HG03064 (cell line): Measurements from ENCODE around the gene GLRA3.
"Not testable (repeated sequence)": the region's sequence is repeated elsewhere in the genome, so short reads cannot be mapped to it uniquely, and the experiment has no call there.

Experiments used
- ATAC-seq: cut with Tn5 transposase; IDR thresholded peaks from one replicate; pipeline ENCODE4 v1.9.1; 2021; ENCODE audit warnings: low read depth; ENCODE audit not compliant: unreplicated experiment

GLRA3 gene

GRCh38 chr4:174828845-174829701, at the start of gene GLRA3:
Gene GLRA3 (minus strand): TSS chr4:174829247. CDS start chr4:174828811, 436 bp downstream.
- no peak for ATAC-seq

- no peak for ATAC-seq
Measured at GRCh38 chr4:174874898-174875297, 45.9 kb upstream of the GLRA3 start.

- no peak for ATAC-seq
Measured at GRCh38 chr4:174873931-174874330, 44.9 kb upstream of the GLRA3 start.

GRCh38 chr4:174873146-174873545, 44.1 kb upstream of the GLRA3 start:
- not testable (repeated sequence) for ATAC-seq

- no peak for ATAC-seq
Measured at GRCh38 chr4:174871407-174871806, 42.4 kb upstream of the GLRA3 start.

GRCh38 chr4:174870311-174870710, 41.3 kb upstream of the GLRA3 start:
- no peak for ATAC-seq

GRCh38 chr4:174869339-174869738, 40.3 kb upstream of the GLRA3 start:
- ATAC-seq = no peak

GRCh38 chr4:174867903-174868302, 38.9 kb upstream of the GLRA3 start:
- no peak for ATAC-seq

- no peak for ATAC-seq
Measured at GRCh38 chr4:174865418-174865985, 36.5 kb upstream of the GLRA3 start.

GRCh38 chr4:174864031-174864430, 35.0 kb upstream of the GLRA3 start:
- ATAC-seq = no peak

GRCh38 chr4:174860588-174860987, 31.5 kb upstream of the GLRA3 start:
- no peak for ATAC-seq

- ATAC-seq = no peak
Measured at GRCh38 chr4:174859904-174860303, 30.9 kb upstream of the GLRA3 start.

- no peak for ATAC-seq
Measured at GRCh38 chr4:174856926-174857800, 28.1 kb upstream of the GLRA3 start.

GRCh38 chr4:174855050-174855449, 26.0 kb upstream of the GLRA3 start:
- no peak for ATAC-seq

- ATAC-seq = no peak
Measured at GRCh38 chr4:174853629-174854028, 24.6 kb upstream of the GLRA3 start.

GRCh38 chr4:174848596-174848995, 19.5 kb upstream of the GLRA3 start:
- ATAC-seq = no peak

GRCh38 chr4:174847801-174848427, 18.9 kb upstream of the GLRA3 start:
- no peak for ATAC-seq

- no peak for ATAC-seq
Measured at GRCh38 chr4:174835536-174835935, 6.5 kb upstream of the GLRA3 start.

- no peak for ATAC-seq
Measured at GRCh38 chr4:174834477-174834876, 5.4 kb upstream of the GLRA3 start.

GRCh38 chr4:174826660-174827059, 2.4 kb downstream of the GLRA3 start:
- ATAC-seq = no peak

- no peak for ATAC-seq
Measured at GRCh38 chr4:174815282-174815681, 13.8 kb downstream of the GLRA3 start.
